Uterus (tissue), 2 donors: ENCODE measurements around the gene ITGA2B.
"Not testable (repeated sequence)": the region's sequence is repeated elsewhere in the genome, so short reads cannot be mapped to it uniquely, and the experiment has no call there.

ENCODE experiments used
- CTCF ChIP-seq, 4 experiments: fragments of 200-600 bp in 2 of 4; fragments of 450-650 bp in 2 of 4; sonication (generic) in 2 of 4; IDR thresholded peaks; one replicate each; pipeline ENCODE4 v1.5.1; 2016 to 2019; ENCODE audit warnings: antibody characterized with exemption in 4 of 4, mild to moderate bottlenecking in 2 of 4, moderate library complexity in 1 of 4
- POLR2A ChIP-seq, 2 donors: fragments of 450-650 bp; IDR thresholded peaks; one replicate each; pipeline ENCODE4 v1.6.1; 2016; ENCODE audit warnings: antibody characterized with exemption in 2 of 2, mild to moderate bottlenecking in 1 of 2, moderate library complexity in 1 of 2

DNA sequence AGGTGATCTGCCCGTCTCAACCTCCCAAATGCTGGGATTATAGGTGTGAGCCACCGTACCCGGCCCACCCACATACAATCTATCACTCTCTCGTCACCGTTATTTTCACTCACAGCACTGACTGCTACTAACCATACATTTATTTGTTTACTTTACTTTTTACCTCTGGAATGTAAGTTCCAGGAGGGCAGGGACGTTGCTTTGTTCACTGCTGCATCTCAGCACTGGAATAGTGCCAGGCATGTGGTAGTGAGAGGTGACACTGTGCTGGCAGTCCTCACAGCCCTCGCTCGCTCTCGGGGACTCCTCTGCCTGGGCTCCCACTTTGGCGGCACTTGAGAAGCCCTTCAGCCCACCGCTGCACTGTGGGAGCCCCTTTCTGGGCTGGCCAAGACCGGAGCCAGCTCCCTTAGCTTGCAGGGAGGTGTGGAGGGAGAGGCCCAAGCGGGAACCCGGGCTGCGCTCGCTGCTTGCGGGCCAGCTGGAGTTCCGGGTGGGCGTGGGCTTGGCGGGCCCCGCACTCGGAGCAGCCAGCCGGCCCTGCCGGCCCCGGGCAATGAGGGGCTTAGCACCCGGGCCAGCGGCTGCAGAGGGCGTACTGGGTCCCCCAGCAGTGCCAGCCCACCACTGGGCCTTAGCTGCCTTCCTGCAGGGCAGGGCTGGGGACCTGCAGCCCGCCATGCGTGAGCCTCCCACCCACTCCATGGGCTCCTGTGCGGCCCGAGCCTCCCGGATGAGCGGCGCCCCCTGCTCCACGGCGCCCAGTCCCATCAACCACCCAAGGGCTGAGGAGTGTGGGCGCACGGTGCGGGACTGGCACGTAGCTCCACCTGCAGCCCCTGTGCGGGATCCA, 20.8 kb downstream of the ITGA2B start:
- not testable (repeated sequence) for TF ChIP-seq POLR2A, CTCF (IDR thresholded peaks at IDR 0.05)
